ENCODE data around the gene EPHA4. TPM values are rescaled to one million over a fixed set of nuclear protein-coding genes. Genes with fewer than 3 reads are reported as not detected.

Gene EPHA4
- total RNA-seq, 1 experiment from 2014 or later = 3.4 TPM

GRCh38 chr2:221447310-221447709, 124.8 kb downstream of the EPHA4 start:
- H3K36me3 ChIP-seq (ENCODE audit: control insufficient read depth, insufficient read depth, low read length) = no peaks in the 10 kb centered on the region
- no peaks in the 10 kb centered on the region for H3K27me3 ChIP-seq (ENCODE audit: control insufficient read depth, insufficient read depth, low read length)
- H3K4me3 ChIP-seq (ENCODE audit: low read depth in 2 of 2, low read length in 2 of 2) = no peak overlapping the region
- no peaks in the 10 kb centered on the region for H3K4me1 ChIP-seq (ENCODE audit: control insufficient read depth, insufficient read depth, low read length)
- ChIA-PET POLR2A (no interaction called here), CTCF (no interaction called here)
- ATAC-seq (no peak), DNase-seq (ENCODE audit: low read depth, low spot score) (no peak)
- in situ Hi-C loops (cut with HindIII; ENCODE audit: low pct_unique_long_range_greater_than_20kb, low sequenced_read_pairs) = no loop called here
- no peak overlapping the region for H3K27ac ChIP-seq (ENCODE audit: low read length)
- H3K9me3 ChIP-seq (ENCODE audit: control insufficient read depth, insufficient read depth, low read depth, low read length) = no peaks in the 10 kb centered on the region
- TF ChIP-seq, protein P1, sequence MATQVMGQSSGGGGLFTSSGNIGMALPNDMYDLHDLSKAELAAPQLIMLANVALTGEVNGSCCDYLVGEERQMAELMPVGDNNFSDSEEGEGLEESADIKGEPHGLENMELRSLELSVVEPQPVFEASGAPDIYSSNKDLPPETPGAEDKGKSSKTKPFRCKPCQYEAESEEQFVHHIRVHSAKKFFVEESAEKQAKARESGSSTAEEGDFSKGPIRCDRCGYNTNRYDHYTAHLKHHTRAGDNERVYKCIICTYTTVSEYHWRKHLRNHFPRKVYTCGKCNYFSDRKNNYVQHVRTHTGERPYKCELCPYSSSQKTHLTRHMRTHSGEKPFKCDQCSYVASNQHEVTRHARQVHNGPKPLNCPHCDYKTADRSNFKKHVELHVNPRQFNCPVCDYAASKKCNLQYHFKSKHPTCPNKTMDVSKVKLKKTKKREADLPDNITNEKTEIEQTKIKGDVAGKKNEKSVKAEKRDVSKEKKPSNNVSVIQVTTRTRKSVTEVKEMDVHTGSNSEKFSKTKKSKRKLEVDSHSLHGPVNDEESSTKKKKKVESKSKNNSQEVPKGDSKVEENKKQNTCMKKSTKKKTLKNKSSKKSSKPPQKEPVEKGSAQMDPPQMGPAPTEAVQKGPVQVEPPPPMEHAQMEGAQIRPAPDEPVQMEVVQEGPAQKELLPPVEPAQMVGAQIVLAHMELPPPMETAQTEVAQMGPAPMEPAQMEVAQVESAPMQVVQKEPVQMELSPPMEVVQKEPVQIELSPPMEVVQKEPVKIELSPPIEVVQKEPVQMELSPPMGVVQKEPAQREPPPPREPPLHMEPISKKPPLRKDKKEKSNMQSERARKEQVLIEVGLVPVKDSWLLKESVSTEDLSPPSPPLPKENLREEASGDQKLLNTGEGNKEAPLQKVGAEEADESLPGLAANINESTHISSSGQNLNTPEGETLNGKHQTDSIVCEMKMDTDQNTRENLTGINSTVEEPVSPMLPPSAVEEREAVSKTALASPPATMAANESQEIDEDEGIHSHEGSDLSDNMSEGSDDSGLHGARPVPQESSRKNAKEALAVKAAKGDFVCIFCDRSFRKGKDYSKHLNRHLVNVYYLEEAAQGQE (IDR thresholded peaks at IDR 0.05; ENCODE audit: insufficient read depth in 1 of 2, low read depth in 2 of 2, low read length in 1 of 2) = no peak
- TF ChIP-seq SIN3A (IDR thresholded peaks at IDR 0.05; ENCODE audit: borderline replicate concordance, insufficient read depth, low read depth, low read length) (no peak), CTCF (IDR thresholded peaks at IDR 0.05) (no peak), TCF7L2 (IDR thresholded peaks at IDR 0.05; ENCODE audit: low read depth, low read length) (no peak), POLR2AphosphoS5 (IDR thresholded peaks at IDR 0.05; ENCODE audit: low read depth, low read length) (no peak)
- intact Hi-C loops (cut with micrococcal nuclease; ENCODE audit: unreplicated experiment) = no loop called here
- BruUV-seq (replicated peaks) = no TSS peak

DNA sequence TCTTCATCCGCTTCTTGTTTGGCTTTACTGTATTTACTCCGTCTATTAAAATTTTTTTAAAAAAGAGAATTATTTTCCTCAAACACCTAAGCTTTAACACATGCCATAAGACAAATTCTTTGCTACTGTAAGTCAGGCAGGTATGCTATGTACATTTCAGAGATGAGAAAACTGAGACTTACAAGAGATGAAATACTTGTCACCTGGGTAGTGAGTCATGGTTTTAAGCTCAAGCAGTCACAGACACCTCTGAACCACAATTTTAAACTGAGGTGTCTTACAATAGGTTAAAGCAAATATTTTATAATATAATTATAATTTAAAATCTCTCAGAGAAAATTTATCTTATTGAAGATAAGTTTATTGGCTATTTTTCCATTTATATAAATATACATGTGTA, 126.0 kb downstream of the EPHA4 start:
- Histone ChIP-seq H3K36me3 (ENCODE audit: control insufficient read depth, insufficient read depth, low read length) (no peaks in the 10 kb centered on the region), H3K27me3 (ENCODE audit: control insufficient read depth, insufficient read depth, low read length) (no peaks in the 10 kb centered on the region), H3K4me1 (ENCODE audit: control insufficient read depth, insufficient read depth, low read length) (no peaks in the 10 kb centered on the region), H3K9me3 (ENCODE audit: control insufficient read depth, insufficient read depth, low read depth, low read length) (no peaks in the 10 kb centered on the region), H3K27ac (ENCODE audit: low read length) (no peak overlapping the region), H3K4me3 (ENCODE audit: low read depth in 2 of 2, low read length in 2 of 2) (no peak overlapping the region)
- POLR2A ChIA-PET = no interaction called here
- DNase-seq (ENCODE audit: low read depth, low spot score) (no peak), ATAC-seq (no peak)
- TF ChIP-seq CTCF (IDR thresholded peaks at IDR 0.05) (no peak), TCF7L2 (IDR thresholded peaks at IDR 0.05; ENCODE audit: low read depth, low read length) (no peak), POLR2AphosphoS5 (IDR thresholded peaks at IDR 0.05; ENCODE audit: low read depth, low read length) (no peak), SIN3A (IDR thresholded peaks at IDR 0.05; ENCODE audit: borderline replicate concordance, insufficient read depth, low read depth, low read length) (no peak)
- TF ChIP-seq, protein P1 (IDR thresholded peaks at IDR 0.05; ENCODE audit: insufficient read depth in 1 of 2, low read depth in 2 of 2, low read length in 1 of 2) = no peak
- no TSS peak for BruUV-seq (replicated peaks)
- in situ Hi-C loops (cut with HindIII; ENCODE audit: low pct_unique_long_range_greater_than_20kb, low sequenced_read_pairs) (no loop called here), intact Hi-C loops (cut with micrococcal nuclease; ENCODE audit: unreplicated experiment) (no loop called here)
- CTCF ChIA-PET = no interaction called here

Measured in Panc1 (cell line).